ENCODE data around the gene PLCL2.

Gene PLCL2

DNA sequence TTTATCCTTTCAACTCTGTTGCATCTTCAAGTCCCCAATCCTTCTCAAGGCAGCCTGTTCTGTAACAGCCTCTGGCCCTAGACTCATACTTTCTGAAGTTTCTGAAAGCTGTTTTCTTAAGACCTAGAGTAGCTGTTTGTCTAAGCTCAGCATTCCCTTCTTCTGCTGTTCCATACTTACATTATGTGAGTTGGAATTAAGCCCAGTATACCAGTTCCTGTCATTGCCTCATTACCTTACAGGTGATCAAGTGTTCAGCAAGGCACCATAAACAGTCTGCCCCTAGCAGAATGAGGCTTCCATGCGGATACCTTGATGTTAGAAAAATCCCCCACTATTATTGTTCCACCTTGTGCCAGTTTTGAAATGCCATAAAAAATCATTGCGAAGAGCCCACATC is 180.6 kb downstream of the PLCL2 start:
- in situ Hi-C loops (cut with MboI; ENCODE audit: low sequenced_read_pairs), result no loop called here

DNA sequence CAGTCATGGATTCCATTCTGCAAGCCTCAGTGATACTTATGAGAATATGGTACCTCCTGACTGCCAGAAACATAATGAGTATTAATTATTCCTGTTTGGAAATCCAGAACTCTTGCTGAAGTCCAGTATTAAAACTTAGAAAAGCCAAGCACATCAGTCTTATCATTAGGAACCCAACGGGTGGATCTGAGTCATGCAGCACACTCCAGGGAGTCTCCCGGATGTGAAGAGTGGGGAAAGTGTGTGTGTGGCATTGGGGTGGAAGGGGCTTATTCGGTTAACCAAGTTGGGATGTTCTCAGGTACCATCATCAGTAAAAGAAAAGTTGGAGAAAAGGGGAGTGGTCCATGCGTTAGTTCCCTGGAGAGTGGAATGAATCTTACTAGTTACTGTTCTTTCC is 181.1 kb downstream of the PLCL2 start:
- in situ Hi-C loops (cut with MboI; ENCODE audit: low sequenced_read_pairs), result no loop called here

DNA sequence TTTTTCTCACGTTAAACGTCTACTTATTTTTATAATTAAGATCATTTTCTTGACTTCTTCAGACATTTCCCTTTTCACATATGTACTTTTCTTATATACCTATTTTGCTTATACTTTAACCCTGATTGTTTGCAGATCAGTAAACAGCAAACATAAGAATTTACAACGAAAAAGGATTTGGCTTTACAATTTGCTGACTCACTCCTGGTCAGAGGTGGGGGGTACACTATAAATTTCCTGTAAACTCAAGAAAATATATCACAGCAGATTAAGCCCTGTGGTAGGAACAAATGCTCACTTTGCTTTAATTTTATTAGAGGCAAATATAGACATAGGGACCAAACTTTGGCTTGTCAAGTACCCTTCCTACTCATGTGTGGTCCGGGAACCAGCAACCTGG is 185.0 kb downstream of the PLCL2 start:
- in situ Hi-C loops (cut with MboI; ENCODE audit: low sequenced_read_pairs), result no loop called here

DNA sequence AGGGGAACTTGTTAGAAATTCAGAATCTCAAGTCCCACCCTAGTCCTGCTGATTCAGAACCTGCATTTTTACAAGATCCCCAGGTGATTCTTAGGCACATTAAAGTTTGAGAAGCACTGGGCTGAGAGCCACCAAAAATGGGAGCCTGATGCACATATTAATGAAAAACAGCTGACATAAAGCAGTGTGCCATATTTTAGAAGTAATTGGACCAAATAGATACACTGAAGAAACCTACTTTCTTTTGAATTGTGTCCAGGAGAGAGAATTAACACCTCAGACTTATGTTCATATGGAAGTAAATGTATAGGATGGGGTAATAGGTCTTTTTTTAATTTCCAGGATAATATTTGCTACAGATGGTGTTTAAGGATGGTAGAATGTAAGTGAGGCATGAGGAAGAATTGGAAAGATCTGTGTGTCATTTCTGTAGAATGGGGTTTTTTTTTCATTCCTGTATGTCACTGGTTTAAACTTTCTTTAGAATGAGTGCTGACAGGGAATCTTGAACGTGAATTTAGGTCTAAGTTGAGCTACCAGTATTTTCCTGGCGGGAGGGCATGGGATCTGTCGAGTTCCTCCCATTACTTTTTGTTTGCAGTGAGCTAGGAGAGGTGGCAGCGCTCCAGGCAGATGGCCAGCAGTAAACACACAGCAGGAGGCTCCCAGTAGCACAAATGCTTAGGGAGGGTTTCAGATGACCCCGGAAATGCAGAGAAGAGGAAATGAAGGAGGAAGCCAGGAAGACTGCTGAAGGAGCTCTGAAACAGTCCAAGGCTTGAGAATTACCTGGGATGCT is 185.6 kb downstream of the PLCL2 start:
- in situ Hi-C loops (cut with MboI; ENCODE audit: low sequenced_read_pairs), result no loop called here

DNA sequence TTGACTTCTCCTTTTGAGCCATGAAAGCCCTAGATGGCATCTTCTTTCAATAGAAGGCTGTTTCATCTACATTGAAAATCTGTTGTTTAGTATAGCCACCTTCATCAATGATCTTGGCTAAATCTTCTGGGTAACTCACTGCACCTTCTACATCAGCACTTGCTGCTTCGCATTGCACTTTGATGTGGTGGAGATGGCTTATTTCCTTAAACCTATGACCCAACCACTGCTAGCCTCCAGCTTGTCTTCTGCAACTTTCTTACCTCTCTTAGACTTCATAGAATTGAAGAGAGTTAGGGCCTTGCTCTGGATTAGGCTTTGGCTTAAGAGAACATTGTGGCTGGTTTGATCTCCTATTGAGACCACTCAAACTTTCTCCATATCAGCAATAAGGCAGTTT is 189.8 kb downstream of the PLCL2 start:
- in situ Hi-C loops (cut with MboI; ENCODE audit: low sequenced_read_pairs), result no loop called here

DNA sequence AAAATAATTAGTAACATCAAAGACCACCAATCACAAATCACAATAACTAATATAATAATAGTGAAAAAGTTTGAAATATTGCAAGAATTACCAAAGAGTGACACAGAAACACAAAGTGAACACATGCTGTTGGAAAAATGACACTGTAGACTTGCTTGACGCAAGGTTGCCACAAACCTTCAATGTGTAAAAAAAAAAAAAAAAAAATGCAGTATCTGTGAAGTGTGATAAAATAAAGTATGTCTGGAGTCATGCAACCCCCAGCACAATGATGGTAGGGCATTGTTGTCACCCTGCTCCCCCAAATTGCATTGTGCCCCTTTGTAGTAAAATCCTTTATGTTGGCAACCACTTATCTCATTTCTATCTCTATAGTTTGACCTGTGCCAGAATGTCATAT is 190.6 kb downstream of the PLCL2 start:
- in situ Hi-C loops (cut with MboI; ENCODE audit: low sequenced_read_pairs), result no loop called here

DNA sequence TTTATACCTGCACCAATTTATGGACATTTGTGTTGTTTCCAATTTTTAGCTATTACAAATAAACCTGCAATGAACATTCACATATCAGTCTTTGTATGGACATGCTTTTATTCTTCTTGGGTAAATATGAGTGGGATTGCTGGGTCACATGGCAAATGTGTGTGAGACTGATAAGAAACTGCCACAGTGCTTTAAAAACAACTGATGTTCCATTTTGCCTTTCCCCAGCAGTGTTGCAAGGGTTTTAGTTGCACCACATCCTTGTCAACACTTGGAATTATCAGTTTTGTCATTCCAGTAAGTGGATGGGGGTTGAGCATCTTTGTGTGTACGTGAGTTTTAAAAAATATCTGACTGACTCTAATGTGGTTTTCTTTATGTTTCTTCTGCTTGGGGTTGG is 191.2 kb downstream of the PLCL2 start:
- in situ Hi-C loops (cut with MboI; ENCODE audit: low sequenced_read_pairs), result no loop called here

DNA sequence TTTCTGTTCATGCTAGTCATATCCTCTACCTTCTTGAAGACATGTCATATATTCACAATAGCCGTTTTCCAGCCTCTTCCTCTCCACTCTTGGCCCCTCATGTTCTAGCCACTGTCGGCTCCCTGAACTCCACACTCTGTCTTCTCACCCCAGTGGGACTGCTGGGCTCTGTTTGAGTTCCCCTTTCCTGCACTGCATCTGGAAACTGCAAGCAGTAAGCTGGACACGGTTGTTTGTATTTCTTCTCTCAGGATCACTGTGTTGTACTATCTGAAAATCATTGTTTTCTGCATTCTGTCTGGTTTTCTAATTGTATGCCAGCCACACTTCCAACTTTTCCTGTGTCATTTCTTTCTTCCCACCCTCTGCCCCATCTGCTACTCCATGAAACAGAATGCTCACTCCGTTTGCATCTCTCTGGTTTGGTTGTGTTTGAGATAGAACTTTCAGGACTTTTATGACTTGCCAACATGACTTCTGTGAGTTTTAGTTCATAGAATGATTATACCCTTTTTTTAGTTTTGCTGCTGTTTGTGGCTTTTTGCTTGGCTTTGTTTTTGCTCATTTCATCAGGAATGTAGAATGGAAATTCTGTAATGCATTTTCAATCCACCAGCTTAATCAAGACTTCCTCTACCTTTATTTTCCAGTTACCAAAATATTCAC is 192.3 kb downstream of the PLCL2 start:
- in situ Hi-C loops (cut with MboI; ENCODE audit: low sequenced_read_pairs), result no loop called here

DNA sequence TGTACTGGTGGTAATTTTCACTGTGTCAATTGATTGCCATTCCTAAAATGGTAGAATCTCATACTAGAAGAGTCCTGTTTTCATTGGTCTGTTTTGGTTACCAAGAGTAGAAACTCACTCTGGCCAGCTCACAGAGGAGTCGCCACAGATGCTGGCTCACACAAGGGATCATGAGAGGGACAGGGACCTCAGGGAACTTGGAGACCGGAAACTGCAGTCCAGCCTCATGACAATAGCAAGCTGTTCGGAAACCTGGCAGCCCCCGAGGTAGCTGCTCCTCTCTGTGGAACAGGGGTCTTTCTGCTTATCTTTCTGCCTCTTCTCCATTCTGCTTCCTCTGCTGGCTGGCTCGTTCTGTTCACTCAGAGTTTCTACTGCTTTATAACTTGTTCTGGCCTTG is 192.9 kb downstream of the PLCL2 start:
- in situ Hi-C loops (cut with MboI; ENCODE audit: low sequenced_read_pairs), result no loop called here

DNA sequence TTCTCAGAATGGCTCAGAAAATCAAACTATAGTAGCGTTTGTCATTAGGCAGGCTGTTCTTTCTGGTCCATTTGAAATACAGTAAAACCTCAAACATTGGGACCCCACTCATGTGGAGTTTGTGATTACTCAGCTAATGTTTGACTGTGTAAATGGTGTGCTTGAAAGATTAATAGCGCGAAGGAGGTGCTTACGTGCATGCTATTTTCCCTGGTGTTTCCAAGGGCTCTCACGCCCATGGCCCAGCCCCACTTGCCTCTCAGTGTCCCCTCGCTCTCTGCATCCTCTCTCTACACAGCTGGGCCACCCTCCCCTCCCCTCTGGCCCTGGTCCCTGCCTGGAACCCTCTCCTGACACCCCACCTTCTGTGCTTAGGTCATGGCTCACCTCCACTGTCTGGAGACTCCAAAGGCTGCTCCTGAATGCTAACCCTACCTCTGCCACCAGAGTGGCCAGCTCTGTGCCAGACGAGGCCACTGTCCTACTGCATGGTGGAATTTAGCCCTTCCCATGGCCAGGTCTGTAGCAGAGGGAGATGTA is 194.2 kb downstream of the PLCL2 start:
- in situ Hi-C loops (cut with MboI; ENCODE audit: low sequenced_read_pairs), result no loop called here

DNA sequence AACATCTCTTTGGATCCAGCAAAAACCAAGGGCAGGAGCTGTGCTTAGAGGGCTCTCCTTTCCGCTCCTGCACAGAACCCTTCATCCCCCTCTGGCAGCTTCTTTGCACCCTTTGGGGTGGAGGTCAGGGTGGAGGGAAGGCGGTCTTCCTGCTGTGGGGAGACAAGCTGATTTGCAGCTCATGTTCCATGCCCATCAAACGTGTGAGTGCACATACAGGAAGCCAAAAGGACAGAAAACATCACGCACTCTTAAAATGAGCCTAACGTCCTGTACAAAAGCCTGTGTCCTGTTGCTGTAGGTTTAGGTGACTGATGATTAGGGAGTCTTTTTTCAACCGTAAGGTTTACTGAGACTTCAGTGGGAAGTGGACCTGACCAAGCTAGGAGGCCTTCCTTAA is 195.2 kb downstream of the PLCL2 start:
- in situ Hi-C loops (cut with MboI; ENCODE audit: low sequenced_read_pairs), result no loop called here

DNA sequence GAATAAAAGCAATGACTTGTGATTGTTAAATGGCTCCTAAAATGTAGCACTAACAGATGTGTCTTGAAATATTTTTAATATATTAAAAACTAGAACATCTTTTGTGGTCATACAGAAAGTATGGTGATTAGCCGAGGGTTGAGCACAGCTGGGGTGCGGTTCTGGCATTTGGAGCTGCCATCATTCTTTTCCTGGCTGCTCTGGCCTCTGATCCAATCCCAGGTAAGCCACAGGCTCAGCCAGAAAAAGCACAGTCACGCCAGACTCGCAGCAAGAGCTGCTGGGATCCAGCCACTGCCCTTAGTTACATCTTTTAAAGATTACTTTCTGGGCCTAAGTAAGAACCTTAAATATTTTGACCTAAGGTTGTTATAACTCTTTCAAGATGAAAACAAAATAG is 196.8 kb downstream of the PLCL2 start:
- in situ Hi-C loops (cut with MboI; ENCODE audit: low sequenced_read_pairs), result no loop called here

DNA sequence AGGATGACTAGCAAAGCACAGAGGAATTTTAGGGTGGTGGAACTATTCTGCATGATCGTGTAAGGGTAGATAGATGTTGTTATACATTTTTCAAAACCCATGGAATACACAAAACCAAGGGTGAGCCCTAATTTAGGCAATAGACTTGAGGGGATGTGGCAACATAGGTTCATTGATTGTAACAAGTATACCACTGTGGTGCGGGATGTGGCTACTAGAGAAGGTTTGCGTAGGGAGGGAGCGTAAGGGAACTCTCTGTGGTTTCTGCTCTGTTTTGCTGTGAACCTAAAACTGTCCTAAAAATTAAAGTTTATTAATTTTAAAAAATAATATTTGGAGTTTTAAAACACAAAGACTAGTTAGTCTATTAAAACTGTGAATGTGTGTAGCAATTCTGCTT is 202.8 kb downstream of the PLCL2 start:
- in situ Hi-C loops (cut with MboI; ENCODE audit: low sequenced_read_pairs), result no loop called here

DNA sequence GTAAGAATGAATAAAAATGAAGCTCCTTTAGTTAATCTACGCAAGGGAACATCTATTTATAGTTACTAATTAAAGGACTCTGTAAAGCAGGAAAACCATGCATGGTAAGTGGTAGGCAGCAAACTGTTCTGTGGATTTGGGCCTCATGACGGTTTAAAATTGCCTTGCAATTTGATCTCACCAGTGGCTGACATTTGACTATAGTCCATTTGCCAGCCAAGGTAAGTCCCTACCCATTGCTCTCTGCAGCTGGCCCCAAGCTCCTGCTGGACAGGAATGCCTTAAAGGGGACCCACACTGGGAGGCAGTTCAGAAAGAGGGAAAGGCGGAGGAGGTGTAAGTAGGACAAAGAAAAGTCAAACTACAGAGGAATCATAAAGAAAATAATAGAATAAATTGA is 203.3 kb downstream of the PLCL2 start:
- in situ Hi-C loops (cut with MboI; ENCODE audit: low sequenced_read_pairs), result no loop called here

DNA sequence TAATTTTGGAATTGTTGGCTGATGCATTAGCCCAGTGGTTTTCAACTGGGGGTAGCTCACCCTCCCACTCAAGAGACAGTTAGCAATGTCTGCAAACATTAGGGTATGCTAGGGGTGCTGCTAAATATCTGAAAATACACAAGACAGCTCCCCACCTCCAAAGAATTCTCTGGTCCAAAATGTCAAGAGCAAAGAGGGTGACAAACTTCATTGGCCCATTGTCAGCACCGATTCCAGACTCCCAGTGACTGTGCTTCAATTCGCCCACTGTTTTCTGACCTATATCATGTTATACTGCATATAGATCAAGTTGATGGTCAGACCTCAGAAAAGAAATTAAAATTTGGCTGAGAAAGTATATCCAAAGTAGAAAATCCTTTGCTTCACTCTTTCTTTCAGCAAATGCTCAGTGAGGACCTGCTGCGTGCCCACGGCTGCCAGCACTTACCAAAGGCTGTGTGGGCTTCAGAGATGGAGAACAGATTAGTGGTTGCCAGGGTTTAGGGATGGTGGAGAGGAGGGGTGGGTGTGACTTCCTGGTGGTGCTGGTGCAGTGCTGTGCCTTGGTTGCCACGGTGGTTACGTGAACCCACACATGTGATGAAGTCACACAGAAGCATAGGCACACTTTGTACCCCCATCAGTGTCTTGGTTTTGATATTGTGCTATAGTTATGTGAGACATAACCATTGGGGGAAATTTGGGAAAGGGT is 204.0 kb downstream of the PLCL2 start:
- in situ Hi-C loops (cut with MboI; ENCODE audit: low sequenced_read_pairs), result no loop called here

DNA sequence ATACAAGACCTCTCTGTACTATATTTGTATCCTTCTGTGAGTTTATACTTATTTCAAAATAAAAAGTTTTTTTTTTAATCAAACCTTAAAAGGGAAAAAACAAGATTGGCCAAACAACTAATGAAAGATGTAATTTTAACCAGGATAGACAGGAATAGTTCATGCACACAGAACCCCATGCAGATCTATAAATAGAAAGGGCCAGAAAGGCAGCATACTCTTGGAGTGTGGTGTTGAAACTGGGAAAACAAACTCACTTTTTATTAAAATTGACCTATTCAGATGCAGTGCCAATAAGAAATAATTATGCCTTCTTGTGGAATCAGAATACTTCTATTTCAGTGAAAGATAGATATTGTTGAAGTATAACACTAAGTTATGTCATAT is 204.6 kb downstream of the PLCL2 start:
- in situ Hi-C loops (cut with MboI; ENCODE audit: low sequenced_read_pairs), result no loop called here

DNA sequence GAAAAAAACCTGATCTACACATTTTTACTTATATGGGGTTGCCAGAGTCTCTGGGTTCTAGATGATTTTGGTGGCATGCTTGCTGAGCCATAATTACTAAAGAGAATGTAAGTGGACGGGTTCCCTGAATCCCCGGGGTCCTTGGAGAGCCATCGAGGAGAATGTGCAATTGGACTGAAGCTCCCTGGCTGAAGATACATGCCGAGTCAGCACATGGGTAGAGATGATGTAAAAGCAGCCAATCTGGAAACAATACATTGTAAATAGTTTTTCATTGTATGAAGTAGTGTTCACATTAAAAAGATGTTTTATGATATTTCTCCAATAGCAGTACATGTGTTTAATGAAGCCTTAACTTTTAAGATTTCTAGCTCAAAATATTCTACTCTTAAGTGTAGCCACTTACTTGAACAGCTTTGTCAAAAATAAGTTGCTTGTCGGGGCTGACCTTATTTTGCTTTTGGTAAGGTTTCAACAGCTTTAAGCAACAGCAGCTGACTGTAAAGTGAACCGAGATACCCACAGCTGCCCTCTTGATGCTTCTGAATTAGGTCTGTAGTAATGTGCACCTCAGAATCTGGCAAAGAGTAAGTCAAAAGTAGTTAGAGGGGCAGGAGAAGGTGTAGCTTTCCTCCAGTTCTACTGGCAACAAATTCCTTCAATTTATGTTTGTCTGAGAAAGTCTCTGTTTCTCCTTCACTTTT is 205.7 kb downstream of the PLCL2 start:
- in situ Hi-C loops (cut with MboI; ENCODE audit: low sequenced_read_pairs), result no loop called here

DNA sequence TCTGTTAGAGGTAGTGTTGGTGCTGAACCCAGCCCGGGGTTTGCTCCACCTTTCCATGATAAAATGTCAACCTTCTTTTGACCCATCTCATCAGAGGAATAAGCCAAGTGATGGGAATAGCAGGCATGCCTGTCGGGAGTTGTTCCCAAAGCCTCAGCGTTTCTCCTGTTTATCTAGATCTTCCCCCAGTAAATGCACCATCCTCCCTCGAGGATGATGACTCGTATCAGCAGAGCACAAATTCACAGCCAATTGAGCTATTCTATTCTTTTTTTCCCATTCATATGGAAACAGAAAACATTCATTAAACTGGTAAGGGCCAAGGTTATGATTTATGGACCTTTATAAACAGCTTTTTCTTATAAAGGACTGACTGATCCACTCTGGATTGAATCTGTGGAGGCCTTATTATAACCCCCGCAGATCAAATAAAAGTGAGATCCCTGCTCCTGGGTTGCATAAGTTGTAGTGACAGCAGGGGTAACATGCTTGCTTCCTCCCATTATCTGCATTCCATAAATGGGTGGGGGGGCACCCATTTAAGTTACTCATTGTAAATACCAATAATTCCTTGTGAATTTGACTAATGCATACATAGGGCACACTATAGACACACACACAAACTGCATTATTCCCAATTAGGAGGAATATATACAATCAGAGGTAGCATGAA is 207.3 kb downstream of the PLCL2 start:
- in situ Hi-C loops (cut with MboI; ENCODE audit: low sequenced_read_pairs), result no loop called here

DNA sequence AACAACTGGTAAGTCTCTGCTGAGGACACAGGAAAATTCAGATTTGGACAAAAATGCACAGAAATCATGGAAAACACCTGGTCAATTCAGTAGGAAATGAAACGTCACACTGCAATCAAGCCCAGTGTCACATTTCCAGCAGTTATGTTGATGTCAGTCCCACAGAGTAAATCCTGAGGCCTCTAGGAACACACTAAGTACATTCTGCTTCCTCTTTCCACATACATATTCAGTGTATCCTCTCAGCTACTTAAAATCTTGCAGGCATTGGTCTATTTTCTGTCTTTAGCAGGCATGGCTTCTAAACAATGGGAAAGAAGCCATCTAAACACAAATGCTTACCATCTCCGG is 207.8 kb downstream of the PLCL2 start:
- in situ Hi-C loops (cut with MboI; ENCODE audit: low sequenced_read_pairs), result no loop called here

DNA sequence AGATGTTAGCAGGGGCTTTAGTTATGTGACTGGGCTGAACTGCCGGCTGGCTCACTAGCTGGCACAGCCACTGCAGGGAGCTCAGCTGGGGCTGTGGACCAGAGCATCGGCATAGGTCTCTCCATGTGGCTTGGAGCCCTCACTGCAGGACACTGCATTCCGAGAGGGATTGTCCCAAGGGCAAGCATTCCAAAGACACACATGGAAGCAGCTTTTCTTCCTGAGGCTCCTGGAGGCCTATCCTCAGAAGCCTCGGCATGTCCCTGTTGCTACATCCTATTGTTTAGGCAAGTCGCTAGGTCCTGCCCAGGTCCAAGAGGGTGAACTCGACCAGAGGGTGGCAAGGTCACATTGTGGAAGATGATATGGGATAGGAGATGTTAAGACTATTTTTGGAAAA is 209.8 kb downstream of the PLCL2 start:
- in situ Hi-C loops (cut with MboI; ENCODE audit: low sequenced_read_pairs), result no loop called here

DNA sequence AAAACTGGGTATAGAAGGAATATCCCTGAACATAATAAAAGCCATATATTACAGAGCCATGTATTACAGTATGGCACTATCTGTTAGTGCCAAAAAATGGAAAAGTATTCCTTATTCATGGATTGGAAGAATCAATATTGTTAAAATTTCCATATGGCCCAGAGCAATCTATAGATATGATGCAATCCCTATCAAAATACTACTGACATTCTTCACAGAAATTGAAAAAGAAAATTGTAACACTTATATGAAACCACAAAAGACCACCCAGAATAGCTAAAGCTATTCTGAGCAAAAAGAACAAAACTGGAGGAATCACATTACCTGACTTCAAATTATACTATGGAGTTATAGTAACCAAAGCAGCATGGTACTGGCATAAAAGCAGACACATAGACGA is 218.8 kb downstream of the PLCL2 start:
- in situ Hi-C loops (cut with MboI; ENCODE audit: low sequenced_read_pairs), result no loop called here

All from HL-60/S4 (cell line).